Caco-2 (cell line): Measurements from ENCODE around the gene NFAM1. TPM values are rescaled to one million over a fixed set of nuclear protein-coding genes. Genes with fewer than 3 reads are reported as not detected.

Experiments
- BruUV-seq: library from RNA; stranded (reverse); fragments of 400-500 nt; replicated peaks from 2 replicates; lab custom pipeline; 2021; lab: Mats Ljungman, UMichigan
- CTCF ChIA-PET: fragments of 300-600 bp; sonication (Branson Sonifier 250); formaldehyde crosslinking; loops from one replicate; lab custom pipeline; 2022; ENCODE audit warnings: antibody characterized with exemption; lab: Charles Lee
- POLR2A ChIA-PET: fragments of 300-600 bp; sonication (Branson Sonifier 250); formaldehyde crosslinking; loops from one replicate; lab custom pipeline; 2022; ENCODE audit warnings: antibody characterized with exemption; lab: Charles Lee
- DNase-seq, 2 experiments: peaks; one replicate each; pipeline versions ENCODE4 v3.0.0 to v3.0.0-alpha.2; 2020 to 2022
- H3K27me3 ChIP-seq: replicated peaks from 2 replicates; pipeline ENCODE4 v1.6.0; 2011; ENCODE audit warnings: low read length; ENCODE audit not compliant: control insufficient read depth, insufficient read depth
- H3K36me3 ChIP-seq: 2 replicates; pipeline ENCODE4 v1.5.1; 2011; ENCODE audit warnings: low read length; ENCODE audit not compliant: control insufficient read depth, insufficient read depth
- H3K4me1 ChIP-seq: fragments of 250-450 bp; sonication (Bioruptor Pico); 2 replicates; pipeline ENCODE4 v1.5.1; 2020; ENCODE audit warnings: mild to moderate bottlenecking
- H3K4me3 ChIP-seq: 2 replicates; pipeline ENCODE4 v1.5.1; 2011; ENCODE audit warnings: low read depth, mild to moderate bottlenecking, control low read depth, low read length
- H3K9me3 ChIP-seq: fragments of 250-450 bp; sonication (Bioruptor Pico); 2 replicates; pipeline ENCODE4 v1.5.1; 2020; ENCODE audit warnings: mild to moderate bottlenecking, moderate library complexity
- H3K27ac Mint-ChIP-seq: one replicate; pipeline ENCODE4 v1.8.0; 2022; ENCODE audit warnings: mixed read lengths; ENCODE audit not compliant: unreplicated experiment
- H3K27me3 Mint-ChIP-seq: one replicate; pipeline ENCODE4 v1.8.0; 2022; ENCODE audit warnings: mixed read lengths; ENCODE audit not compliant: insufficient read depth, unreplicated experiment
- H3K36me3 Mint-ChIP-seq: one replicate; pipeline ENCODE4 v1.8.0; 2022; ENCODE audit warnings: mild to moderate bottlenecking, mixed read lengths; ENCODE audit not compliant: insufficient read depth, unreplicated experiment
- H3K4me1 Mint-ChIP-seq: one replicate; pipeline ENCODE4 v1.8.0; 2022; ENCODE audit warnings: low read depth, mixed read lengths; ENCODE audit not compliant: unreplicated experiment
- H3K4me3 Mint-ChIP-seq: one replicate; pipeline ENCODE4 v1.8.0; 2022; ENCODE audit warnings: mild to moderate bottlenecking, moderate library complexity, mixed read lengths; ENCODE audit not compliant: unreplicated experiment
- H3K9me3 Mint-ChIP-seq: one replicate; pipeline ENCODE4 v1.8.0; 2022; ENCODE audit warnings: mixed read lengths; ENCODE audit not compliant: unreplicated experiment
- CTCF ChIP-seq, 2 experiments: fragments of 200-600 bp in 1 of 2; IDR thresholded peaks; 1 replicate in 1 of 2; 2 replicates in 1 of 2; pipeline versions ENCODE4 v1.5.1 to v1.8.0; 2011 to 2022; ENCODE audit warnings: antibody characterized with exemption in 1 of 2, control low read depth in 1 of 2, inconsistent platforms in 1 of 2, low read depth in 1 of 2, low read length in 1 of 2, mild to moderate bottlenecking in 1 of 2, moderate library complexity in 1 of 2; ENCODE audit not compliant: insufficient read depth in 1 of 2, severe bottlenecking in 1 of 2, unreplicated experiment in 1 of 2
- intact Hi-C: fragments of 100-400 bp; cut with micrococcal nuclease; formaldehyde crosslinking; loops from one replicate; pipeline ENCODE4 v1.10.0; 2022; ENCODE audit not compliant: unreplicated experiment
- total RNA-seq: library from RNA; stranded (reverse); gene quantifications from 2 replicates; pipeline ENCODE4 v1.2.3, GENCODE V29; 2022

The NFAM1 gene
- total RNA-seq, 1 experiment from 2014 or later: not detected

- no peak for TF ChIP-seq CTCF (IDR thresholded peaks at IDR 0.05; ENCODE audit: insufficient read depth in 1 of 2, low read depth in 1 of 2, low read length in 1 of 2, severe bottlenecking in 1 of 2, unreplicated experiment in 1 of 2)
- H3K27me3 ChIP-seq: no peaks in the 10 kb centered on the region
- Mint-ChIP-seq H3K36me3 (no peaks in the 10 kb centered on the region), H3K9me3 (no peaks in the 10 kb centered on the region), H3K4me1 (peaks cover 15% of the 10 kb centered on the region), H3K27ac (no peak overlapping the region), H3K4me3 (no peak overlapping the region), H3K27me3 (no peaks in the 10 kb centered on the region)
- TSS peak; percentile 15 for BruUV-seq
- DNase-seq: no peak
- ChIA-PET POLR2A (no interaction called here), CTCF (no interaction called here)
- intact Hi-C loops: loop anchor here (5.0 kb wide), 1 partner anchor 71 kb away; no protein-coding TSS in a partner anchor
- H3K9me3 ChIP-seq: no peaks in the 10 kb centered on the region
- no peak overlapping the region for H3K4me3 ChIP-seq
- H3K4me1 ChIP-seq: no peaks in the 10 kb centered on the region; the same call in 1 of the 2 replicates
- no peaks in the 10 kb centered on the region for H3K36me3 ChIP-seq
Measured at GRCh38 chr22:42365942-42366695, 66.1 kb downstream of the NFAM1 start.

DNA sequence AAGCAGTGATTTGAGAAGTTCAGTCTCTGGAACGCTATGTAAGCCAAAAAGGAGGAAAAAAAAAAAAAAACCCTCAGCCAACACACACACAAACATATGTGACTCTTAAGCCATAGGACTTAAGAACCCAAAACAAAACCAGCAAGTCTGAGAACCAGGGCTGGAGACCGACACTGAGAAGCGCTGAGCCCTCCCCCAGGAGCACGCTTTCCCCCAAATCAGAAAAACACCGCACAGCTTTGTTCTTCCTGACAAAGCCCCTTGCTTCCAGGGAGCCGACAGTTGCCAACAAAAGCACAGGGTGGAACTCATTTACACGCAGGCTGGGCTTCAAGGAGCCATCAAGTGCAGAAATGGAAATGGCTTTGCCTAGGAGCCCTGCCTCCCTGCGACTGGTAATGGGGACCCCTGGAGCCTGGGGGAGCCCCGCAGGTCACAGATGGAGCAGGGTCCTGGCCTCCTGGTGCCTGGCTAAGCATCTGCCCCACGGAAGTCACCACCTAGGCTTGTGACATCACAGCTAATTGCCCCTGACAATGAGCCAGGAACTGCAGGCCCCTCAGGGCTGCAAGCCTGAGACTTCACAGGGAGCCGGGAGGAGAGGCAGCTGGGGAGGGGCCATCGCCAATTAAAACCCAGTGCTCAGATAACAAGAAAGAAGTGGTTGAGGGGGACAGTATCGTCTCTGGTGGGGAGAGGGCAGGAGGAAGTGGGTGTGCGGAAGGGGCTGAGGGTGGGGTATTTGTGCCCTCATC, 66.9 kb downstream of the NFAM1 start:
- no peak overlapping the region for H3K4me3 Mint-ChIP-seq
- H3K27ac Mint-ChIP-seq: no peak overlapping the region
- CTCF ChIA-PET: interaction anchor here (1.5 kb wide), 1 partner anchor 62 kb away, joined by 3 read pairs; no protein-coding TSS in a partner anchor

More for the DNA sequence above, 66.9 kb downstream of the NFAM1 start:
- no peak for DNase-seq
- Histone ChIP-seq H3K4me1 (no peaks in the 10 kb centered on the region; the same call in 1 of the 2 replicates), H3K27me3 (no peaks in the 10 kb centered on the region), H3K36me3 (no peaks in the 10 kb centered on the region), H3K4me3 (no peak overlapping the region), H3K9me3 (no peaks in the 10 kb centered on the region)
- BruUV-seq: no TSS peak
- no peaks in the 10 kb centered on the region for H3K27me3 Mint-ChIP-seq
- peaks cover 15% of the 10 kb centered on the region for H3K4me1 Mint-ChIP-seq
- POLR2A ChIA-PET: no interaction called here
- no peaks in the 10 kb centered on the region for H3K9me3 Mint-ChIP-seq
- H3K36me3 Mint-ChIP-seq: peaks cover 4% of the 10 kb centered on the region
- intact Hi-C loops: loop anchor here (5.0 kb wide), 1 partner anchor 72 kb away; no protein-coding TSS in a partner anchor
- TF ChIP-seq CTCF (IDR thresholded peaks at IDR 0.05; ENCODE audit: insufficient read depth in 1 of 2, low read depth in 1 of 2, low read length in 1 of 2, severe bottlenecking in 1 of 2, unreplicated experiment in 1 of 2): no peak
